ENCODE data around the gene WDR37.
"Not testable (repeated sequence)": the region's sequence is repeated elsewhere in the genome, so short reads cannot be mapped to it uniquely, and the experiment has no call there.

WDR37 gene

GRCh38 chr10:1159131-1160061, 103.2 kb downstream of the WDR37 start:
- no peaks in the 10 kb centered on the region for H4K20me1 ChIP-seq (ENCODE audit: insufficient read depth, low read length)
- ATAC-seq (ENCODE audit: insufficient read depth, low read depth) (no peak), DNase-seq (no peak)
- no peaks in the 10 kb centered on the region for H3K36me3 ChIP-seq (ENCODE audit: insufficient read depth, low read length)
- H3K4me3 ChIP-seq (ENCODE audit: low read depth in 1 of 2, low read length in 2 of 2), result no peak overlapping the region
- no peak overlapping the region for H3K4me2 ChIP-seq (ENCODE audit: insufficient read depth, low read length)
- H3K27me3 ChIP-seq (ENCODE audit: insufficient read depth, low read length, poor library complexity), result no peaks in the 10 kb centered on the region
- H3K9ac ChIP-seq (ENCODE audit: low read depth, low read length), result no peak overlapping the region
- no peak for TF ChIP-seq EZH2 (IDR thresholded peaks at IDR 0.05; ENCODE audit: borderline replicate concordance, low read depth, low read length, severe bottlenecking)
- no peak for TF ChIP-seq CTCF (IDR thresholded peaks at IDR 0.05; ENCODE audit: borderline replicate concordance, extremely low read depth, low read length, poor library complexity, severe bottlenecking)
- no peaks in the 10 kb centered on the region for H3K79me2 ChIP-seq (ENCODE audit: insufficient read depth, low read length)
- no peak overlapping the region for H3K27ac ChIP-seq (ENCODE audit: low read length)
- H2AFZ ChIP-seq (ENCODE audit: low read depth, low read length), result no peak overlapping the region
- H3K9me3 ChIP-seq (ENCODE audit: insufficient read depth, low read length, severe bottlenecking), result no peaks in the 10 kb centered on the region
- H3K4me1 ChIP-seq (ENCODE audit: insufficient read depth, low read length), result peaks cover 17% of the 10 kb centered on the region

DNA sequence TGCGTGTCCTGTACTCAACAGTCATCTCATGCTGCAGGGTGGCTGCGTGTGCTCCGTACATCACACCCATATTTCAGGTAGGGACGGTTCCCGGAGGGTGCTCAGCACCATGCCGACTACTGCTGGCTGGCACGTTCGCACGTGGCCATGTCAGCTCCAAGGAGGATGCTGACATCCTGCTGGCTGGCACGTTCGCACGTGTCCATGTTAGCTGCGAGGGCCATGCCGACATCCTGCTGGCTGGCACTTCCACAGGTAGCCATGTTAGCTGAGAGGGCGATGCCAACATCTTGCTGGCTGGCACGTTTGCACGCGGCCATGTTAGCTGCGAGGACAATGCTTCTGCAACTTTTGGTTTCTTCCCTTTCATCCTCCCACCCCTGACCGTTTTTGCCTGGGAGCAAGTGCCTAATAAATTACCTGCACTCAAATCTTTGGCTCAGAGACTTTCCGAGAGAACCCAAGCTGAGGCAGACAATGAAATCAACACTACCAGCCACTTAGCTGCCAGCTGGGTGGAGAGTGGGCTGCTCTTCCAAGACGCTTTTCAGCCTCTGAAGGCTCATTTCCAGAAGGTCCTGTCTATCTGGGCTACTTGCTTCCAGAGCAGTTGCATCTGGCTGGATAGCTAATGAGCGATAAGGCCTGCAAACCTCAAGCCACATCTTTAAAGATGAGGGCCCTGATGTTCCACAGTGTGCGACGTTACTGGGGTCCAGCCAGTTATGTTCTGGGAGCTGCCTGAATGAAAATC, 104.6 kb downstream of the WDR37 start:
- no peak overlapping the region for H3K4me2 ChIP-seq (ENCODE audit: insufficient read depth, low read length)
- H3K36me3 ChIP-seq (ENCODE audit: insufficient read depth, low read length), result no peaks in the 10 kb centered on the region
- no peaks in the 10 kb centered on the region for H3K9me3 ChIP-seq (ENCODE audit: insufficient read depth, low read length, severe bottlenecking)
- no peaks in the 10 kb centered on the region for H3K27me3 ChIP-seq (ENCODE audit: insufficient read depth, low read length, poor library complexity)
- peaks cover 4% of the 10 kb centered on the region for H3K4me1 ChIP-seq (ENCODE audit: insufficient read depth, low read length)
- H3K9ac ChIP-seq (ENCODE audit: low read depth, low read length), result no peak overlapping the region
- TF ChIP-seq CTCF (IDR thresholded peaks at IDR 0.05; ENCODE audit: borderline replicate concordance, extremely low read depth, low read length, poor library complexity, severe bottlenecking) (no peak), EZH2 (IDR thresholded peaks at IDR 0.05; ENCODE audit: borderline replicate concordance, low read depth, low read length, severe bottlenecking) (no peak)
- no peaks in the 10 kb centered on the region for H4K20me1 ChIP-seq (ENCODE audit: insufficient read depth, low read length)
- no peak for DNase-seq
- no peak for ATAC-seq (ENCODE audit: insufficient read depth, low read depth)
- H2AFZ ChIP-seq (ENCODE audit: low read depth, low read length), result no peak overlapping the region
- no peak overlapping the region for H3K4me3 ChIP-seq (ENCODE audit: low read depth in 1 of 2, low read length in 2 of 2)
- H3K27ac ChIP-seq (ENCODE audit: low read length), result no peak overlapping the region
- no peaks in the 10 kb centered on the region for H3K79me2 ChIP-seq (ENCODE audit: insufficient read depth, low read length)

GRCh38 chr10:1161315-1161673, 105.1 kb downstream of the WDR37 start:
- H3K36me3 ChIP-seq (ENCODE audit: insufficient read depth, low read length); H3K27ac ChIP-seq (ENCODE audit: low read length); H3K9me3 ChIP-seq (ENCODE audit: insufficient read depth, low read length, severe bottlenecking); H3K9ac ChIP-seq (ENCODE audit: low read depth, low read length); H3K4me2 ChIP-seq (ENCODE audit: insufficient read depth, low read length); H4K20me1 ChIP-seq (ENCODE audit: insufficient read depth, low read length); DNase-seq; H3K4me3 ChIP-seq (ENCODE audit: low read depth in 1 of 2, low read length in 2 of 2); H3K27me3 ChIP-seq (ENCODE audit: insufficient read depth, low read length, poor library complexity); H3K4me1 ChIP-seq (ENCODE audit: insufficient read depth, low read length); H2AFZ ChIP-seq (ENCODE audit: low read depth, low read length); H3K79me2 ChIP-seq (ENCODE audit: insufficient read depth, low read length); ATAC-seq (ENCODE audit: insufficient read depth, low read depth): not testable (repeated sequence)
